Measurements from ENCODE around the gene MLF2. TPM values are rescaled to one million over a fixed set of nuclear protein-coding genes. Genes with fewer than 3 reads are reported as not detected.

The MLF2 gene
- polyA plus RNA-seq, 2 of the 4 experiments (the other 2 are of a cell fraction) = 295 to 302 TPM

DNA sequence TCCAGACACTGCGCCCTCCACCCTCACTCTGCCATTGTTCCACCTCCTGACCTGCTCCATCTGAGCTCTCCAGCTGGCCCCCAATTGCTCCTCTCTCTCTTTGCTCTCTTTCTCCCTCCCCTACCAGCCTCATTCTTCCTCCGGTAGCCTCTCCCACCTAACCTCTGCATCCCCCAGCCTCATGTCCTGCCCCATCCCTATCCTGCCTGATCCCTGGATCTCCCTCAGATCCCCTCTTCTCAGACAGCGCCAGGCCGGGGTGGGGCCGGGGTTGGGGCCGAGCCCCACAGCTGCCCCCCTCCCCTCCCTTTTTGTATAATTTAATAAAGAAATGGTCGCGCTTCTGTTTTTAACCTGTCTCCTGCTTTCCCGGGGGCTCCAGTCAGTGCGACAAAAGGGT lies 17.7 kb upstream of the MLF2 start (continued):
- TF ChIP-seq, protein P1, sequence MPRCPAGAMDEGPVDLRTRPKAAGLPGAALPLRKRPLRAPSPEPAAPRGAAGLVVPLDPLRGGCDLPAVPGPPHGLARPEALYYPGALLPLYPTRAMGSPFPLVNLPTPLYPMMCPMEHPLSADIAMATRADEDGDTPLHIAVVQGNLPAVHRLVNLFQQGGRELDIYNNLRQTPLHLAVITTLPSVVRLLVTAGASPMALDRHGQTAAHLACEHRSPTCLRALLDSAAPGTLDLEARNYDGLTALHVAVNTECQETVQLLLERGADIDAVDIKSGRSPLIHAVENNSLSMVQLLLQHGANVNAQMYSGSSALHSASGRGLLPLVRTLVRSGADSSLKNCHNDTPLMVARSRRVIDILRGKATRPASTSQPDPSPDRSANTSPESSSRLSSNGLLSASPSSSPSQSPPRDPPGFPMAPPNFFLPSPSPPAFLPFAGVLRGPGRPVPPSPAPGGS (IDR thresholded peaks at IDR 0.05) = no peak
- no peak for TF ChIP-seq EHMT2 (IDR thresholded peaks at IDR 0.05; ENCODE audit: low read depth)

DNA sequence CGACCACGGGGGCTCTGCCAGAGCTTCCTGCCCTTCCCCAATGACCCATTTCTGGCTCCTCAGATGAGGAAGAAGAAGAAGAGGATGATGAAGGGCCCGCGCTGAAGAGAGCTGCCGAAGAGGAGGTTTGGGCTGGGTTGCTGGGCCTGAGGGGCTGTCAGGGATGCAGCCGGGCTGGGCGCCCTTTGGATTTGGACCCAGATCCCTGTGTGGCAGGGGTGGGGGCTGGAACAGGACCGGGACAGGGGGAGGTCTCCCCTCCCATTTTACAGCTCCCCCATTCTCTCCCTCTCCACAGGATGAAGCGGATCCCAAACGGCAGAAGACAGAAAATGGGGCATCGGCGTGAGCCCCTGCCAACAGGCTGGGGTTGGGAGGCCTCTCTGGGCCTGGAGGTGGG lies 17.2 kb upstream of the MLF2 start:
- DNase-seq (ENCODE audit: low read depth in 1 of 2, low spot score in 1 of 2) (no peak), FAIRE-seq (no peak), ATAC-seq (no peak)
- Histone ChIP-seq H3K4me3 (no peak overlapping the region), H3K4me2 (peak overlapping the region; percentile 86; the same call in 1 of the 3 replicates), H3K27ac (peak overlapping the region in 1 of 2 experiments; percentile 22; a peak in 1 of 6 replicates), H3K9me3 (no peaks in the 10 kb centered on the region), H3K4me1 (peaks cover 50% of the 10 kb centered on the region)
- TF ChIP-seq CBX8 (IDR thresholded peaks at IDR 0.05) (no peak), POLR2AphosphoS2 (conservative IDR thresholded peaks at IDR 0.05; ENCODE audit: low read length) (no peak), EHF (CRISPR knock-in tag; IDR thresholded peaks at IDR 0.05) (no peak), FOXS1 (CRISPR knock-in tag; IDR thresholded peaks at IDR 0.05) (no peak), RARB (CRISPR knock-in tag; IDR thresholded peaks at IDR 0.05) (no peak), RAD21 (conservative IDR thresholded peaks at IDR 0.05 in 1 of 2, IDR thresholded peaks at IDR 0.05 in 1 of 2) (no peak), HOXB5 (CRISPR knock-in tag; IDR thresholded peaks at IDR 0.05) (no peak), KDM5A (IDR thresholded peaks at IDR 0.05) (no peak), FOSL2 (IDR thresholded peaks at IDR 0.05) (no peak), FOSL2 (CRISPR knock-in tag; IDR thresholded peaks at IDR 0.05) (no peak), NR3C1 (IDR thresholded peaks at IDR 0.05) (no peak), CHD4 (IDR thresholded peaks at IDR 0.05; ENCODE audit: borderline replicate concordance) (no peak), POLR2A (IDR thresholded peaks at IDR 0.05; ENCODE audit: low read length) (no peak), CBX2 (IDR thresholded peaks at IDR 0.05; ENCODE audit: borderline replicate concordance, low read depth) (no peak), HEYL (CRISPR knock-in tag; IDR thresholded peaks at IDR 0.05) (no peak), SMC3 (IDR thresholded peaks at IDR 0.05) (no peak)
- TF ChIP-seq, protein P2, sequence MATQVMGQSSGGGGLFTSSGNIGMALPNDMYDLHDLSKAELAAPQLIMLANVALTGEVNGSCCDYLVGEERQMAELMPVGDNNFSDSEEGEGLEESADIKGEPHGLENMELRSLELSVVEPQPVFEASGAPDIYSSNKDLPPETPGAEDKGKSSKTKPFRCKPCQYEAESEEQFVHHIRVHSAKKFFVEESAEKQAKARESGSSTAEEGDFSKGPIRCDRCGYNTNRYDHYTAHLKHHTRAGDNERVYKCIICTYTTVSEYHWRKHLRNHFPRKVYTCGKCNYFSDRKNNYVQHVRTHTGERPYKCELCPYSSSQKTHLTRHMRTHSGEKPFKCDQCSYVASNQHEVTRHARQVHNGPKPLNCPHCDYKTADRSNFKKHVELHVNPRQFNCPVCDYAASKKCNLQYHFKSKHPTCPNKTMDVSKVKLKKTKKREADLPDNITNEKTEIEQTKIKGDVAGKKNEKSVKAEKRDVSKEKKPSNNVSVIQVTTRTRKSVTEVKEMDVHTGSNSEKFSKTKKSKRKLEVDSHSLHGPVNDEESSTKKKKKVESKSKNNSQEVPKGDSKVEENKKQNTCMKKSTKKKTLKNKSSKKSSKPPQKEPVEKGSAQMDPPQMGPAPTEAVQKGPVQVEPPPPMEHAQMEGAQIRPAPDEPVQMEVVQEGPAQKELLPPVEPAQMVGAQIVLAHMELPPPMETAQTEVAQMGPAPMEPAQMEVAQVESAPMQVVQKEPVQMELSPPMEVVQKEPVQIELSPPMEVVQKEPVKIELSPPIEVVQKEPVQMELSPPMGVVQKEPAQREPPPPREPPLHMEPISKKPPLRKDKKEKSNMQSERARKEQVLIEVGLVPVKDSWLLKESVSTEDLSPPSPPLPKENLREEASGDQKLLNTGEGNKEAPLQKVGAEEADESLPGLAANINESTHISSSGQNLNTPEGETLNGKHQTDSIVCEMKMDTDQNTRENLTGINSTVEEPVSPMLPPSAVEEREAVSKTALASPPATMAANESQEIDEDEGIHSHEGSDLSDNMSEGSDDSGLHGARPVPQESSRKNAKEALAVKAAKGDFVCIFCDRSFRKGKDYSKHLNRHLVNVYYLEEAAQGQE (IDR thresholded peaks at IDR 0.05) = no peak
- TF ChIP-seq, protein P3, sequence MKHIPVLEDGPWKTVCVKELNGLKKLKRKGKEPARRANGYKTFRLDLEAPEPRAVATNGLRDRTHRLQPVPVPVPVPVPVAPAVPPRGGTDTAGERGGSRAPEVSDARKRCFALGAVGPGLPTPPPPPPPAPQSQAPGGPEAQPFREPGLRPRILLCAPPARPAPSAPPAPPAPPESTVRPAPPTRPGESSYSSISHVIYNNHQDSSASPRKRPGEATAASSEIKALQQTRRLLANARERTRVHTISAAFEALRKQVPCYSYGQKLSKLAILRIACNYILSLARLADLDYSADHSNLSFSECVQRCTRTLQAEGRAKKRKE (CRISPR knock-in tag; IDR thresholded peaks at IDR 0.05; ENCODE audit: low read depth) = no peak
- TF ChIP-seq, protein P4, sequence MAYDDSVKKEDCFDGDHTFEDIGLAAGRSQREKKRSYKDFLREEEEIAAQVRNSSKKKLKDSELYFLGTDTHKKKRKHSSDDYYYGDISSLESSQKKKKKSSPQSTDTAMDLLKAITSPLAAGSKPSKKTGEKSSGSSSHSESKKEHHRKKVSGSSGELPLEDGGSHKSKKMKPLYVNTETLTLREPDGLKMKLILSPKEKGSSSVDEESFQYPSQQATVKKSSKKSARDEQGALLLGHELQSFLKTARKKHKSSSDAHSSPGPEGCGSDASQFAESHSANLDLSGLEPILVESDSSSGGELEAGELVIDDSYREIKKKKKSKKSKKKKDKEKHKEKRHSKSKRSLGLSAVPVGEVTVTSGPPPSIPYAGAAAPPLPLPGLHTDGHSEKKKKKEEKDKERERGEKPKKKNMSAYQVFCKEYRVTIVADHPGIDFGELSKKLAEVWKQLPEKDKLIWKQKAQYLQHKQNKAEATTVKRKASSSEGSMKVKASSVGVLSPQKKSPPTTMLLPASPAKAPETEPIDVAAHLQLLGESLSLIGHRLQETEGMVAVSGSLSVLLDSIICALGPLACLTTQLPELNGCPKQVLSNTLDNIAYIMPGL (CRISPR knock-in tag; IDR thresholded peaks at IDR 0.05; ENCODE audit: borderline replicate concordance) = no peak
- POLR2A ChIA-PET = interaction anchor here (2.0 kb wide), 1 partner anchor 17 kb away, joined by 11 read pairs; the partner anchor contains the start of gene MLF2
- WGBS (ENCODE audit: missing lambda C conversion rate) = 87% methylated on average over 12 of the region's 12 CpGs
- CTCF ChIA-PET = interaction anchor here (0.7 to 26.0 kb wide), 6 partner anchors 13 to 408 kb away, joined by 3 to 670 read pairs (median 24); partner anchors contain the start of genes CD4, GPR162 and MLF2

Data from A549 (cell line).